ENCODE results near the gene PRTN3. TPM values are rescaled to one million over a fixed set of nuclear protein-coding genes. Genes with fewer than 3 reads are reported as not detected.

Gene PRTN3
- polyA plus RNA-seq, 1 of the 3 experiments (the other 2 are of a cell fraction): not detected

- CTCF ChIA-PET: interaction anchor here (0.6 to 1.7 kb wide), 4 partner anchors 10 to 107 kb away, joined by 3 to 8 read pairs (median 4); no protein-coding TSS in a partner anchor
- TF ChIP-seq EP300 (IDR thresholded peaks at IDR 0.05; ENCODE audit: borderline replicate concordance in 1 of 2, low read depth in 1 of 2, low read length in 1 of 2) (no peak), TCF12 (IDR thresholded peaks at IDR 0.05) (no peak), FOXM1 (IDR thresholded peaks at IDR 0.05; ENCODE audit: low read depth) (no peak), FOSL2 (IDR thresholded peaks at IDR 0.05; ENCODE audit: borderline replicate concordance, low read depth) (no peak)
- H3K4me2 ChIP-seq: no peak overlapping the region
Observed at GRCh38 chr19:845707-846521, 5.1 kb downstream of the PRTN3 start.

DNA sequence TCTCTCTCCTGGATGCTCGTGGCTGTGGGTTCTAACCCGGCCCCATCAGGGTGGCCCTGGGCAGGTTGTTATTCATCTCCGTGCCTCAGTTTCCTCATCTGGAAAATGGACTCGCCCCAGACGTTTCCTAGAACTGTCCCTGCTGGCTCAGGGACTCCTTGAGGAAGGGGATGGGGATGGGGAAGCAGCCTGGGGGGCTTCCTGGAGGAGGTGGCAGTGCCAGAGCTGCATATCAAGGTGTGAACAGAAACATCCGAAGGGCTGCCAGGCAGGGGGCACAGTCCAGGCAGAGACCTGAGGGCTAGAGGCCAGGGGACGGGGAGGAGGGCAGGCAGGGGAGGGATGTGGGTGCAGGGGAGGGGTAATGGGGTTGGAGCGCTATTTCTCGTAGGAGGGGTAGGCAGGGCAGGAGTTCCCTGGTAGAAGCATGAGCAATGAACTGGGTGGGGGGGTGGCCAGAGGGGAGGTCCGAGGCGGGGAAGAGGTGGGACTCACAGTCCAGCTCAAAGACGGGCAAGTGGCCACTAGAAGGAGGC lies 7.7 kb downstream of the PRTN3 start:
- H3K4me3 ChIP-seq (ENCODE audit: low read depth in 2 of 2, low read length in 1 of 2): no peak overlapping the region
- TF ChIP-seq RFX5 (IDR thresholded peaks at IDR 0.05; ENCODE audit: low read length): no peak
- TF ChIP-seq, protein P1, sequence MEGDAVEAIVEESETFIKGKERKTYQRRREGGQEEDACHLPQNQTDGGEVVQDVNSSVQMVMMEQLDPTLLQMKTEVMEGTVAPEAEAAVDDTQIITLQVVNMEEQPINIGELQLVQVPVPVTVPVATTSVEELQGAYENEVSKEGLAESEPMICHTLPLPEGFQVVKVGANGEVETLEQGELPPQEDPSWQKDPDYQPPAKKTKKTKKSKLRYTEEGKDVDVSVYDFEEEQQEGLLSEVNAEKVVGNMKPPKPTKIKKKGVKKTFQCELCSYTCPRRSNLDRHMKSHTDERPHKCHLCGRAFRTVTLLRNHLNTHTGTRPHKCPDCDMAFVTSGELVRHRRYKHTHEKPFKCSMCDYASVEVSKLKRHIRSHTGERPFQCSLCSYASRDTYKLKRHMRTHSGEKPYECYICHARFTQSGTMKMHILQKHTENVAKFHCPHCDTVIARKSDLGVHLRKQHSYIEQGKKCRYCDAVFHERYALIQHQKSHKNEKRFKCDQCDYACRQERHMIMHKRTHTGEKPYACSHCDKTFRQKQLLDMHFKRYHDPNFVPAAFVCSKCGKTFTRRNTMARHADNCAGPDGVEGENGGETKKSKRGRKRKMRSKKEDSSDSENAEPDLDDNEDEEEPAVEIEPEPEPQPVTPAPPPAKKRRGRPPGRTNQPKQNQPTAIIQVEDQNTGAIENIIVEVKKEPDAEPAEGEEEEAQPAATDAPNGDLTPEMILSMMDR (IDR thresholded peaks at IDR 0.05): no peak
- TF ChIP-seq, protein P2, sequence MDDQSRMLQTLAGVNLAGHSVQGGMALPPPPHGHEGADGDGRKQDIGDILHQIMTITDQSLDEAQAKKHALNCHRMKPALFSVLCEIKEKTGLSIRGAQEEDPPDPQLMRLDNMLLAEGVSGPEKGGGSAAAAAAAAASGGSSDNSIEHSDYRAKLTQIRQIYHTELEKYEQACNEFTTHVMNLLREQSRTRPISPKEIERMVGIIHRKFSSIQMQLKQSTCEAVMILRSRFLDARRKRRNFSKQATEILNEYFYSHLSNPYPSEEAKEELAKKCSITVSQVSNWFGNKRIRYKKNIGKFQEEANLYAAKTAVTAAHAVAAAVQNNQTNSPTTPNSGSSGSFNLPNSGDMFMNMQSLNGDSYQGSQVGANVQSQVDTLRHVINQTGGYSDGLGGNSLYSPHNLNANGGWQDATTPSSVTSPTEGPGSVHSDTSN (IDR thresholded peaks at IDR 0.05): no peak
- TF ChIP-seq REST (IDR thresholded peaks at IDR 0.05; ENCODE audit: low read depth, low read length): no peak
- no peak for TF ChIP-seq POLR2AphosphoS5 (IDR thresholded peaks at IDR 0.05; ENCODE audit: low read depth, low read length)
- TF ChIP-seq ZBTB33 (IDR thresholded peaks at IDR 0.05; ENCODE audit: borderline replicate concordance, low read depth): no peak
- TF ChIP-seq TCF12 (IDR thresholded peaks at IDR 0.05): no peak
- TF ChIP-seq EP300 (IDR thresholded peaks at IDR 0.05; ENCODE audit: borderline replicate concordance in 1 of 2, low read depth in 1 of 2, low read length in 1 of 2): no peak
- no peak for TF ChIP-seq TEAD4 (IDR thresholded peaks at IDR 0.05; ENCODE audit: borderline replicate concordance, insufficient read depth)
- TF ChIP-seq, protein P3, sequence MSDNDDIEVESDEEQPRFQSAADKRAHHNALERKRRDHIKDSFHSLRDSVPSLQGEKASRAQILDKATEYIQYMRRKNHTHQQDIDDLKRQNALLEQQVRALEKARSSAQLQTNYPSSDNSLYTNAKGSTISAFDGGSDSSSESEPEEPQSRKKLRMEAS (IDR thresholded peaks at IDR 0.05; ENCODE audit: low read depth): no peak
- no peak for TF ChIP-seq GABPA (IDR thresholded peaks at IDR 0.05; ENCODE audit: low read depth)
- TF ChIP-seq SMC3 (IDR thresholded peaks at IDR 0.05; ENCODE audit: low read depth, low read length): no peak
- no peak for TF ChIP-seq CHD2 (IDR thresholded peaks at IDR 0.05; ENCODE audit: low read length, partially characterized antibody)
- no peak for TF ChIP-seq ELF1 (IDR thresholded peaks at IDR 0.05)

More at GRCh38 chr19:845707-846521, 5.1 kb downstream of the PRTN3 start:
- Histone ChIP-seq H3K4me3 (ENCODE audit: low read depth in 2 of 2, low read length in 1 of 2) (peak overlapping the region in 1 of 2 experiments; percentile 19; a peak in 1 of 4 replicates), H3K4me1 (ENCODE audit: control insufficient read depth in 1 of 2, insufficient read depth in 2 of 2, low read depth in 1 of 2, low read length in 1 of 2) (peaks cover 0 to 7% of the 10 kb centered on the region in 2 experiments; a peak in 1 of 4 replicates), H3K27me3 (ENCODE audit: insufficient read depth) (peaks cover 73% of the 10 kb centered on the region), H3K79me2 (ENCODE audit: insufficient read depth) (no peaks in the 10 kb centered on the region), H3K9ac (no peak overlapping the region), H3K36me3 (replicated peaks in 1 of 2; ENCODE audit: control insufficient read depth in 1 of 2, insufficient read depth in 2 of 2, low read length in 1 of 2) (no peaks in the 10 kb centered on the region), H3K9me3 (no peaks in the 10 kb centered on the region), H3K27ac (ENCODE audit: low read depth in 2 of 2, low read length in 1 of 2) (no peak overlapping the region), H4K20me1 (ENCODE audit: insufficient read depth) (no peaks in the 10 kb centered on the region), H2AFZ (ENCODE audit: low read depth) (no peak overlapping the region), H3K9me2 (no peaks in the 10 kb centered on the region), H3F3A (replicated peaks; ENCODE audit: insufficient read depth) (peaks cover 18% of the 10 kb centered on the region)
- 9% methylated on average over 15 of the region's 37 CpGs for WGBS (ENCODE audit: low lambda C conversion rate)
- POLR2A ChIA-PET: no interaction called here
- DNase-seq: no peak

More for the DNA sequence above, 7.7 kb downstream of the PRTN3 start:
- DNase-seq: no peak
- Histone ChIP-seq H3K9me2 (no peaks in the 10 kb centered on the region), H3K4me2 (no peak overlapping the region), H3K4me1 (ENCODE audit: control insufficient read depth in 1 of 2, insufficient read depth in 2 of 2, low read depth in 1 of 2, low read length in 1 of 2) (peaks cover 0 to 8% of the 10 kb centered on the region in 2 experiments; a peak in 1 of 4 replicates), H3F3A (replicated peaks; ENCODE audit: insufficient read depth) (peaks cover 18% of the 10 kb centered on the region), H3K27me3 (ENCODE audit: insufficient read depth) (peaks cover 74% of the 10 kb centered on the region), H3K36me3 (replicated peaks in 1 of 2; ENCODE audit: control insufficient read depth in 1 of 2, insufficient read depth in 2 of 2, low read length in 1 of 2) (no peaks in the 10 kb centered on the region), H4K20me1 (ENCODE audit: insufficient read depth) (no peaks in the 10 kb centered on the region), H3K79me2 (ENCODE audit: insufficient read depth) (no peaks in the 10 kb centered on the region), H2AFZ (ENCODE audit: low read depth) (no peak overlapping the region), H3K9me3 (no peaks in the 10 kb centered on the region), H3K27ac (ENCODE audit: low read depth in 2 of 2, low read length in 1 of 2) (no peak overlapping the region), H3K9ac (no peak overlapping the region)
- 14% methylated on average over 7 of the region's 12 CpGs for WGBS (ENCODE audit: low lambda C conversion rate)
- ChIA-PET POLR2A (no interaction called here), CTCF (interaction anchor here (0.9 to 1.5 kb wide), 4 partner anchors 8 to 134 kb away, joined by 3 to 5 read pairs (median 4); partner anchors contain the start of gene CFD)

Data from SK-N-SH (cell line).